ENCODE results near the gene TRAPPC12.
"Not testable (repeated sequence)": the region's sequence is repeated elsewhere in the genome, so short reads cannot be mapped to it uniquely, and the experiment has no call there.

The TRAPPC12 gene

DNA sequence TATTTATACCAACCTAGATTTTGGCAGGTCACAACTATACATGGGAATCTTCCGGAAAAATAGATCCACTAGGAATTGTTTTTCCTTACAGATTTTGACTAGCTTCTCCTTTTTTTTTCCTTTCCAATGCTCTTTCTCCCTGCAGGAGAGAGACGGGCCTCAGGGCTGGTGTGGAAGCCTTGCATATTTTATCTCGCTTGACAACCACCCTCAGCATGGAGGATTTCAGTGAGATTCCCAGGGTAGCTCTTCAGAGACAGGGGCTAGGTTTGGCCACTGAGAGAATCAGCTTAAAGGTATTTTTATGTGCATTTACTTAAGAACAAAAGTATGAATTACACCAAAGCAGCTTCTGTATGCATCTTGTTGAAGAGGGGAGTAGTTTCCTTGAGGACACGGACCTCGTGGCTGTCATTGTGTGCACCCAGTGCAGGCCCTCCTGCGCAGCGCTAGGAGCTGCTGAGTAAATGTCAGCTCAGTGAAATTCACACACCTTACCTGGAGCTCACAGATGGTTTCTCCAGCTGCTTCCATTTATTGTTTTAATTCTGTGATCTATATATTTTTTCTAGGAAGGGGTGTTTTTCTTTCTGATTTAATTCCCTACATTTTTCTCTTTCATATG, 54.4 kb downstream of the TRAPPC12 start:
- peak; percentile 19 for DNase-seq

DNA sequence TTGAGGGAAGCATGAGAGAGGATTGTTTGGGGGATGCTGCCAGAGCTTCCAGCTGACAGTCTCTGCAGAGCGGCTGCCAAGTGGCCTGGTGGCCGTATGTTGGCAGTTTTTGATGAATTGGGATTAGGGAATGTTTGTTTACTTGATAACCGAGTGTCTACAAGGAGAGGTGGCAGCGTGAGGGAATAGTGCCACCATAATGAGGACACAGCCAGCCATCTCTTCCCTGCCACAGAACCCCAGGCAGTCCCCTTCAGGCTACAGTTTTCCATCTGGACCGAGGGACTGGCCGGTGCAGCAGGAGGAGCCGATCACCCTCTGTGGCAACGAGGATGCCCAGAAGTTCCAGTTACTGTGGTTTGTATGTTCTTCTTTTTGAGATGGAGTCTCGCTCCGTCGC, 55.2 kb downstream of the TRAPPC12 start:
- DNase-seq = peak; percentile 50

DNA sequence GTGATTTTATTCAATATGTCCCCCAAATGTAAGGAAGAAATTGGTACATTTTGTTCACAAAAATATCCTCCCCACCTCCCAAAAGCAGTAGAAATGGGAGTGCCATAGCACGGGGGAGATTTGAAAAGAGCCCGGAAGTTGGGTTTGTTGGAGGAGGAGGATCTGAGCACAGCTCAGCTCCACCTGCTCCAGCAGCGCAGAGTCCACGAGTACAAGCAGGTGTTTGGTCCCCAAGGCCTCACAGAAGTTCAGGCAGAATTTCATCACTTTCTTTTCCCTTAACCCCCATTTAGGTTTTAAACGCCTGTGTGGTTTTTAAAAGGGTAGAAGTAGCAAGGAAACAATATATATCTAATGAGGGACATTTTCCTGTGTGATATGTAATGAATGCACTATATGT, 56.0 kb downstream of the TRAPPC12 start:
- peak; percentile 87 for DNase-seq

DNA sequence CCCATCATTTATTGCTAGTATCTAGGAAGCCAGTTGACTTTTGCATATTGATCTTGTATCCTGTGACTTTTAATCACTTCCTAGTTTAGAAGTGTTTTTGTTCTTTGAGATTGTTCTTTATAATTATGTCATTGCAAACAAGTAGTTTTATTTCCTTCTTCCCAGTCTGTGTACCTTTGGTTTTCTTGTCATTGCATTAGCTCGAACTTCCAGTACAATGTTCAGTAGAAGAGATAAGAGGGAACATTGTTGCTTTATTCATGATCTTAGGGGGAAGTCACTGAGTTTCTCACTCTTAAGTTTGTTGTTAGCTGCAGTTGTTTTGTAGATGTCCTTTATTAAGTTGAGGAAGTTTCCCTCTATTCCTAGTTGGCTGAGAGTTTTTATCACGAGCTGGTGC, 61.0 kb downstream of the TRAPPC12 start:
- no peak for DNase-seq

- DNase-seq = no peak
These were observed 62.0 kb downstream of the TRAPPC12 start for GRCh38 chr2:3441465-3441864.

DNA sequence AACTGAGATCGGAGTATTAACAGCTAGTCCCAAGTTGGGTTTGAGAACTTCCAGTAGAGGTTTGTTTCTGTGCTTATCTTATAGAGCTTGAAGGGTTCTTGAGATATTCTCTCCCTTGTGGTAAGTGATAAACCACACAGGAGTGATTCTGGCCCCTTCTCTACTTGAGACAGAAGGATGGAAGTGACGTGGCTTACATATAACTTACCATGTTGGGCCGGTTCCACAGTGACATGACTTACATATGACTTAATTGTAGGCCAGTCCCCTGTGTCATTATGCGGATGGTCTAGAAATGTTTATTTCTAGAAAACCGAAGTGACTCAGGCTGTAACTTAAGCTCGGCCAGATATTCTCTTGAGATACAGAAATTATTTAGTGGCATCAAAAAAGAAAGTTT, 62.7 kb downstream of the TRAPPC12 start:
- no peak for DNase-seq

DNA sequence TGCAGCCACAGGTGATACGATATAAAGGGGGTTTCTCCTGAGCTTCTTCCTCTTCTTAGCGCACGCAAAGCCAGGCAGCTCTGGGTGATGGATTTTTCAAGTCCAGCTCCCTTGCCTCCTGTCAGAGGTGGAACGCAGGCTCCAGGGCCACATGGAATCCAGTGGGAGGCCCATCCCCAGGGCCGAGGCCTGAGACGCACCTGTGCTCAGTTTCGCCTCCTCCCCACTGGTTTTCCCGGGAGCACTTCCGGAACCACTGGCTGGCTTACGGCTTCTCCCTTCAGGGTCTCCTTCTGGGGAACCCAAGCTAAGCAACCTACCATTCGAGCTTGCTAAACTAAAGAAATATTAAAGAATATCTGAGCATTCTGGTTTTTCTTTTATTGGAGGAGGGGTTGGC, 63.6 kb downstream of the TRAPPC12 start:
- no peak for DNase-seq

- DNase-seq = no peak
These were observed 64.1 kb downstream of the TRAPPC12 start for GRCh38 chr2:3443506-3444084.

DNA sequence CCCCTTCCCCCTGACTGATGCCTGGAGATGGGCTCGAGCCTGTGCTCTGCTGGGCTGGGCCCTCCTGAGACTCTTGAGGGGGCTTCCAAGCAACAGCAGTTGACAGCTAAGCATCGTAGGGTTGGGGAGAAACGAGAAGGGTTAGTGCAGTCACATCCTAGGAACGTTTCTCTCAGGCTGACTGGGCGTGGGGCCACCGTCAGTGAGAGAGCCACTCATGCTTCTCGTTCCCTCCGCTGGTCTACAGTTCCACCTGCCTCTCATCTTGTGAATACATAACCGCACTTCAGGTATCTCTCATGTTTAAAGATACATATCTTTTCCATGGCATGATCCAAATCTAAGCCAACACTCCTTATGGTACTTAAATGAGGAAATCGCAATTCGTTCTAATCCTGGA, 66.4 kb downstream of the TRAPPC12 start:
- peak; percentile 75 for DNase-seq

GRCh38 chr2:3446381-3446780, 66.9 kb downstream of the TRAPPC12 start:
- DNase-seq = no peak

- DNase-seq = not testable (repeated sequence)
These were observed 67.7 kb downstream of the TRAPPC12 start for GRCh38 chr2:3447186-3447585.

DNA sequence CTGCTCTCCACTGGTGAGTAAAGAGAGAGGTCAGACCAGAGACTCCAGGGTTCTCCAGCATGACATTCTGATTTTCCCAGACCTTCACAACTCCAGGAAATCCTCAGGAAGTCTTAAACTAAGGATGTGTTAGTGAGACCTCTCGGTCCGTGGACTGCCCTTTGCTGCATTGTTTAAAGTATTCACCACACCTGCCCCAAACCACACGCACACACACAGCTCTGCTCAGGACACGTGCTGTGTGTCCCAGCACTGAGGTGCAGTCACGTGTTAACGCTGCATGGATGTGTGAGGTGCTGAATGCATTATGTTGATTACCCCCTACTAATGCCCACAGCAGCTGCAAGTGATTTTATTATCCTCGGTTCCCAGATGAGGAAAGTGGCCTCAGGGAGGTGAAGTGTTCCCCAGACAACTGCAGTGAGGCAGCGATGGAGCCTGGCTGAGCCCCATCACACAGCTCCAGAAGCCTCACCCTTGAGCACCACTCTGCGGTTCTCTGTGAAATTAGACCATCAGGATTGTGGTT, 68.4 kb downstream of the TRAPPC12 start:
- DNase-seq = no peak

DNA sequence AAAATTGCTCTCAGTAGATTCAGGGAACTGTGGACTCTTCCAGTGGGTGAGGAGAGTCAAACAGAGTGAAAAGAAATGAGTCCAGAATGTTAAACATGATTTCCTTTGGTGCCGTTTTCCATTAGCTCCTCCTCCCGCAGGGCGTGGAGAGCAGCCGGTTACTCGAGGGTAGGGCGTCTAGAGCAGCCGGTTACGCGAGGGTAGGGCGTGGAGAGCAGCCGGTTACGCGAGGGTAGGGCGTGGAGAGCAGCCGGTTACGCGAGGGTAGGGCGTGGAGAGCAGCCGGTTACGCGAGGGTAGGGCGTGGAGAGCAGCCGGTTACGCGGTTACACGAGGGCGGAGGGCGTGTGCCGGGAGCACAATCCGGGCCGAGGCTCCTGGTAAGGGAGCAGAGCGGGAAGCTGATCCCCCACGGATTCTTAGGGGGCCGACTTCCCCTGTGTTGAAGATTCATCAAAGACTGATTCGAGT, 69.0 kb downstream of the TRAPPC12 start:
- not testable (repeated sequence) for DNase-seq

DNA sequence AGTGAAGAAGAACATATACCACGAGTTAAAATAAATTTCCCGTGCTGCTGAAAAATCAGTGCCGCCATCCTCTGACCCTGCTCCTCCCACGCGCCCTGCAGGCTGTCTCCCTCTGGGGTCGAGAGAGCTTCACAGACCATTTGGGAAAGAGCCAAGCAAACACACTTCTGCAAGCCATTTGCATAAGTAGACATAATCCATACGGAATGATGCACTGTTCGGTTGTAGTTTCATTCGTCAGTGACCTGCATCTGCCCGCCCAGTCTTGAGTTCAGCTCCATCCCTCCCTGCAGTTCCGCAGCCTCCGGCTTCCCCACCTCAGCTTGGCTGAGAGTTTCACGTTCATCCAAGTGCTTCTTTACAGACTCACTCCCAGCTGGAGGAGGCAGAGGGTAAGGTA, 69.6 kb downstream of the TRAPPC12 start:
- peak; percentile 37 for DNase-seq

DNA sequence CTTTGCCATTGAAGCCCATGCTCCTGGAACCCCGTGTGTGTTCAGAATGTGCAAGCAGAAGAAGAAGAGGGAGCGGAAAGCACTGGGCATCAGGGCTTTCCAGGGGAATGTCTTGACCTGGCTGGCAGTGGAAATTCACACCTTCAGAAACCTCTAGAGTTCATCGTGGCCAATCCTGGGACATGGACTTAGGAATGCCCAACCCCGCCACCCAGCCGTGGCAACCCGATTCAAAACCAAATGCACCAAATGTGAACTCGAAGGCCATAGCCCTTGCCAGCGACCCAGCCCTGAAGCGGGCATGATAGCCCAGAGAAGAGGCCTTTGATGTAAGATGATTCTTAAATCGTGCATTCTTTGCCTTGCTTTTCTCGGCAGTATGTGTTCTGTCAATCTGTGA, 70.4 kb downstream of the TRAPPC12 start:
- DNase-seq = no peak

- DNase-seq = no peak
These were observed 71.0 kb downstream of the TRAPPC12 start for GRCh38 chr2:3450385-3451010.

DNA sequence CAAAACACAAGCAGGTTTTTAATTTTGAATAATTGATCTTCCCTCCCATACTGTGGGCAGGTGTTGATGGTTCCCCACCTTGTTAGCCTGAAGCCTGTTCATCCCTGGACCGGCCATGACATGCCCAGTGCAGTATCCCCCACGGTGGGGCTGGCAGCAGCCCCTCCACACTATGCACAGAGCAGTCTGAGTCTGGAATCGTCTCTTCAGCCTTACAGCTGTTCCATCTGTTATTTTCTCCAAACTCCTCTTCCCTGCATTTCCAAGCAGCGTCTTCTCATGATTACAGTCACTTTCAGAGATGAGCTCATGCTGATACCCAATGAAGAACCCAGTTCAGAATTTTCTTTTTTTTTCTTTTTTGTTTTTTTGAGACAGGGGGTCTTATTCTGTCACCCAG, 71.7 kb downstream of the TRAPPC12 start:
- DNase-seq = no peak

DNA sequence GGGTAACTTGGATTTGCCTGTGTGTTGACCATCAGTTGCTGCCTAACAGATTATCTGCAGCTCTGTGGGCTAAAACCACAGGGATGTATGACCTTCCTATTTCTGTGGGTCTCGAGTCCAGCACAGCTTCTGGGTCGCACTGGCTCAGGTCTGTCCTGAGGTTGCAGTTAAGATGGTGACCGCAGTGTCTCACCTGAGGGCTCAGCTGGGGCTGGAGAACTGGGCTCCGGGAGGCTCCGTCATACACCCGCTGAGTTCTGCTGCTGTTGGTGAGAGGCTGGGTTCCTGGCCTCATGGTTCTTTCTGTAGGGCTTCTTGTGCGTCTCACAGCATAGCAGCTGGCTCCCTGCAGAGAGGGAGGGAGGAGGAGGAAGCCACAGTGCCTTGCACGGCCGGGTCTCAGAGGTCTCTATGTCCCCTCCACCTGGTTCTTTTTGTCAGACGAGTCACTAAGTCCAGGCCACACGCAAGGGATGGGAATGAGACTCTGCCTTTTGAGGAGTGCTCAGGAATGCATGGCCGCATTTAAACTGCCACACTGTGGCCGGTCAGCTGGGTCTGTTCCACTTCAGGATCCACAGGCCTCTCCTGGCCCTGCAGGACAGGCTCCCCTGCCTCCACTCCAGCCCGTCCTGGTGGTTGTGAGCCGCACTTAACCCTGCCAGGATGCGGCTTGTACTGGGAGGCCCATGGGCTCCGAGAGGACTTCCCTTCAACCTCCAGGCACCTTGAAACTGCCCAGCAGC, 72.6 kb downstream of the TRAPPC12 start:
- no peak for DNase-seq

DNA sequence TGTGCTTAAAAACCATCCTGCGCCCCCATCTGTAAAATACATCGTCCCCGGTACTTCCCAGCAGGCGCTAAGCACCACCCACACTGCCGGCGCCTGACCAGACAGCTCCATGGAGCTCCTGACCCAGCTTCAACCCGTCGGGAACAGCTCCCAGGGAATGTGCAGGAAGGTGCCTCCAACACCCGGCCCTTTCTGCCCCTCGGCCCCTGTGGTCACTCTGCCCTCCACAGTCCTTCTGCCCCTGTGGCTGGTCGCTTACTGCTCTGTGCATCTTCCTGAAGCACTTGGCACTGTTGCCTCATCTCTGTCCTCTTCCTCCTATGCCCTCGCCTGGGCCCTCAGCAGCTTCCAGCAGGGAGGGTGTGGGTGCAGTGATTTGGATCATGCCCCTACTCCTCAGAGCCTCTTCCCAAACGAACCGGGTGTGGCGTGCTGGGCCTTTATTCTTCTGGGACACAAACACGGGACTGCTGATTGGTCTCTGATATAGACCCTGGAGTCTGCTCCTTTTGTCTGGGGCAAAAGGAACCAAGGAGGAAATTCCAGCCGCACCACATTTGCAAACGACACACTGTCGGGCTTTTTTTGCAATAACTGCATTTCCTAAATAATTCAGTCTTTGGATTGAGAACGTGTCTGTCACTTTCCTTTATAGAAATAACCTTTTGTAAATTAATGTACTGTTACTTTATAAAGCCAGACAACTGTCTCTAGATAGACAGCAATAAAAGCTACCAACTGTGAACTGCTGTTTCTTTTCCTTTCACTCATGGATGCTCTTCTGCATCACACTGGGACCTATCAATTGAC, 73.9 kb downstream of the TRAPPC12 start:
- DNase-seq = no peak

DNA sequence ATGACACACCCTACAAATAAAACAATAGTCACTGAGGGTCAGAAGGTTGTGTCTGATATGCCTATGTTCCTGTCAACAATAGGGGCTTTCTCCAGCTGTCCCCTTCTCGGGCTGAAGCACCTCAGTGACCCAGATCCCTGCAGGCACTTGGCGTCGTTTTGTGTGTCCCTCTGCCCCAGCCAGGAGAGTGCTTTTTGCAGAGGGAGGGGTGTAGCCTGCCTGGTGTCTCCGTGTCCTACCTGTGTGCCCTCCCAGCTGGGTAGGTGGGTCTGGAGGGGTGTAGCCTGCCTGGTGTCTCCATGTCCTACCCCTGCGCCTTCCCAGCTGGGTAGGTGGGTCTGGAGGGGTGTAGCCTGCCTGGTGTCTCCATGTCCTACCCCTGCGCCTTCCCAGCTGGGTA, 74.5 kb downstream of the TRAPPC12 start:
- not testable (repeated sequence) for DNase-seq

GRCh38 chr2:3454802-3455201, 75.3 kb downstream of the TRAPPC12 start:
- DNase-seq = no peak

- DNase-seq = no peak
These were observed 76.6 kb downstream of the TRAPPC12 start for GRCh38 chr2:3456125-3456524.

Data from NCI-H510A treated with DMSO at 0.1 percent for 48 hours (cell line).